K562 (cell line): ENCODE measurements around the gene S100A1. TPM values are rescaled to one million over a fixed set of nuclear protein-coding genes. Genes with fewer than 3 reads are reported as not detected.

Experiments
- JUND ChIP-seq, 2 experiments: IDR thresholded peaks; 2 replicates in 1 of 2; 3 replicates in 1 of 2; pipeline ENCODE4 v1.6.1; 2011; ENCODE audit warnings: borderline replicate concordance in 2 of 2, low read depth in 2 of 2, low read length in 2 of 2, improper control_type of control experiment in 1 of 2, missing biosample characterization in 1 of 2, missing genetic modification characterization in 1 of 2, missing genetic modification reagents in 1 of 2
- ZC3H8 ChIP-seq: fragments of 450-650 bp; IDR thresholded peaks from 2 replicates; pipeline ENCODE4 v1.6.1; 2017
- polyA plus RNA-seq, 8 experiments: library from polyadenylated mRNA; depleted of rRNA in 4 of 8; stranded (reverse) in 5 of 8; unstranded in 3 of 8; fragments of >200 nt; fragmentation: Nextera tagmentation in 2 of 8; fragmentation: Illumina TruSeq in 1 of 8; extraction: Ambion mirVana in 2 of 8; extraction: Trizol in 1 of 8; gene quantifications; 2 replicates each; pipeline versions ENCODE4 v1.2.1 to v1.2.3, GENCODE V29; 2011 to 2014; ENCODE audit warnings: inconsistent platforms in 1 of 8, missing spikeins in 1 of 8
- total RNA-seq, 7 experiments: library from RNA; depleted of rRNA in 6 of 7; stranded (reverse); fragments of >200 nt in 6 of 7; fragmentation: Illumina TruSeq in 2 of 7; extraction: Trizol in 2 of 7; gene quantifications; 2 replicates each; pipeline versions ENCODE4 v1.2.1 to v1.2.3, GENCODE V29; 2011 to 2021; ENCODE audit warnings: low replicate concordance in 1 of 7
- TF ChIP-seq, protein P1 (sequence below): sonication (generic); formaldehyde crosslinking; IDR thresholded peaks from 2 replicates; pipeline ENCODE4 v1.8.1; 2023; ENCODE audit warnings: missing genetic modification reagents, mild to moderate bottlenecking, borderline replicate concordance
- TF ChIP-seq, protein P2 (sequence below): sonication (generic); formaldehyde crosslinking; IDR thresholded peaks from 2 replicates; pipeline ENCODE4 v1.9.0; 2022; ENCODE audit warnings: mild to moderate bottlenecking, missing genetic modification reagents
- TF ChIP-seq, protein P3 (sequence below): fragments of 450-650 bp; formaldehyde crosslinking; IDR thresholded peaks from 2 replicates; pipeline ENCODE4 v1.4.0; 2020; ENCODE audit warnings: mild to moderate bottlenecking, mixed read lengths
- TF ChIP-seq, protein P4 (sequence below): fragments of 450-650 bp; formaldehyde crosslinking; IDR thresholded peaks from 2 replicates; pipeline ENCODE4 v1.4.0; 2020; ENCODE audit warnings: mild to moderate bottlenecking, moderate library complexity

The S100A1 gene
- total and polyA plus RNA-seq, 9 of the 15 experiments (the other 6 are each of a cell fraction or from before 2014, with no cell fraction given) = 0.44 to 30.1 (median 12.7) TPM

DNA sequence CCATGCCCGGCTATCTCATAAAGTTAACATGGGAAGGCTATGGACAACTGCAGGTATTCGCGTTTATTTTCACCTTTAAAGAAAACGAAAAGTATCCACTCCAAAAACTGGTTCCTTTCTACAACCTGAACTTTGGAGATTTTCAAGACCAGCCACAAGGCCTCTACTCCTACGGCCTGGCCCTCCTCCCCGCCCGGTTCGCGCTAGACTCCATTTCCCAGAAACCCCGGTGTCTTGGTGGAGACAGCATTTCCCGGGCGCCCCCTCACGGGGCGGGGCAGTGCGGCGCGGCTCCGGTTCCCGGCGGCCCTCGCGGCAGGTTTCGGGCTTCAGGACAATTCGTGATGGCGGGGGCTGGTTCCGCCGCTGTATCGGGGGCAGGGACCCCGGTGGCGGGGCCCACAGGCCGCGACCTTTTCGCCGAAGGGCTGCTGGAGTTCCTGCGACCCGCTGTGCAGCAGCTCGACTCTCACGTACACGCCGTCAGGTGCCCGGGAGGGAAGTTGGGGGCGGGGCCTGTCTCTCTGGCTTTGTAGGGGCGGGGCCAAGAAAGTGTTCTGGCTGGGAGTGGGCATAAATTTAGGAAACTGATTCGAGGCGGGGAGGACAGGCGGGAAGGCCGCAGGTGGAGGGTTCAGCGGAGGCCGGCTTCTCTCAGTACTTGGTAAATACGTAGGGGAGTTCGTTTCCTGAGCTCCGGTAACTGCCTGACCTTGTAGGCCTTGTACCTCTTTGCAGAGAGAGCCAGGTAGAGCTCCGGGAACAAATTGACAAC is 30.4 kb downstream of the S100A1 start, which contains the start of gene SNAPIN (continued):
- TF ChIP-seq, protein P1, sequence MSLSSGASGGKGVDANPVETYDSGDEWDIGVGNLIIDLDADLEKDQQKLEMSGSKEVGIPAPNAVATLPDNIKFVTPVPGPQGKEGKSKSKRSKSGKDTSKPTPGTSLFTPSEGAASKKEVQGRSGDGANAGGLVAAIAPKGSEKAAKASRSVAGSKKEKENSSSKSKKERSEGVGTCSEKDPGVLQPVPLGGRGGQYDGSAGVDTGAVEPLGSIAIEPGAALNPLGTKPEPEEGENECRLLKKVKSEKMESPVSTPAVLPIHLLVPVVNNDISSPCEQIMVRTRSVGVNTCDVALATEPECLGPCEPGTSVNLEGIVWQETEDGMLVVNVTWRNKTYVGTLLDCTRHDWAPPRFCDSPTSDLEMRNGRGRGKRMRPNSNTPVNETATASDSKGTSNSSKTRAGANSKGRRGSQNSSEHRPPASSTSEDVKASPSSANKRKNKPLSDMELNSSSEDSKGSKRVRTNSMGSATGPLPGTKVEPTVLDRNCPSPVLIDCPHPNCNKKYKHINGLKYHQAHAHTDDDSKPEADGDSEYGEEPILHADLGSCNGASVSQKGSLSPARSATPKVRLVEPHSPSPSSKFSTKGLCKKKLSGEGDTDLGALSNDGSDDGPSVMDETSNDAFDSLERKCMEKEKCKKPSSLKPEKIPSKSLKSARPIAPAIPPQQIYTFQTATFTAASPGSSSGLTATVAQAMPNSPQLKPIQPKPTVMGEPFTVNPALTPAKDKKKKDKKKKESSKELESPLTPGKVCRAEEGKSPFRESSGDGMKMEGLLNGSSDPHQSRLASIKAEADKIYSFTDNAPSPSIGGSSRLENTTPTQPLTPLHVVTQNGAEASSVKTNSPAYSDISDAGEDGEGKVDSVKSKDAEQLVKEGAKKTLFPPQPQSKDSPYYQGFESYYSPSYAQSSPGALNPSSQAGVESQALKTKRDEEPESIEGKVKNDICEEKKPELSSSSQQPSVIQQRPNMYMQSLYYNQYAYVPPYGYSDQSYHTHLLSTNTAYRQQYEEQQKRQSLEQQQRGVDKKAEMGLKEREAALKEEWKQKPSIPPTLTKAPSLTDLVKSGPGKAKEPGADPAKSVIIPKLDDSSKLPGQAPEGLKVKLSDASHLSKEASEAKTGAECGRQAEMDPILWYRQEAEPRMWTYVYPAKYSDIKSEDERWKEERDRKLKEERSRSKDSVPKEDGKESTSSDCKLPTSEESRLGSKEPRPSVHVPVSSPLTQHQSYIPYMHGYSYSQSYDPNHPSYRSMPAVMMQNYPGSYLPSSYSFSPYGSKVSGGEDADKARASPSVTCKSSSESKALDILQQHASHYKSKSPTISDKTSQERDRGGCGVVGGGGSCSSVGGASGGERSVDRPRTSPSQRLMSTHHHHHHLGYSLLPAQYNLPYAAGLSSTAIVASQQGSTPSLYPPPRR (CRISPR knock-in tag) = no peak
- TF ChIP-seq, protein P2, sequence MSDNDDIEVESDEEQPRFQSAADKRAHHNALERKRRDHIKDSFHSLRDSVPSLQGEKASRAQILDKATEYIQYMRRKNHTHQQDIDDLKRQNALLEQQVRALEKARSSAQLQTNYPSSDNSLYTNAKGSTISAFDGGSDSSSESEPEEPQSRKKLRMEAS (CRISPR knock-in tag) = no peak
- TF ChIP-seq, protein P3, sequence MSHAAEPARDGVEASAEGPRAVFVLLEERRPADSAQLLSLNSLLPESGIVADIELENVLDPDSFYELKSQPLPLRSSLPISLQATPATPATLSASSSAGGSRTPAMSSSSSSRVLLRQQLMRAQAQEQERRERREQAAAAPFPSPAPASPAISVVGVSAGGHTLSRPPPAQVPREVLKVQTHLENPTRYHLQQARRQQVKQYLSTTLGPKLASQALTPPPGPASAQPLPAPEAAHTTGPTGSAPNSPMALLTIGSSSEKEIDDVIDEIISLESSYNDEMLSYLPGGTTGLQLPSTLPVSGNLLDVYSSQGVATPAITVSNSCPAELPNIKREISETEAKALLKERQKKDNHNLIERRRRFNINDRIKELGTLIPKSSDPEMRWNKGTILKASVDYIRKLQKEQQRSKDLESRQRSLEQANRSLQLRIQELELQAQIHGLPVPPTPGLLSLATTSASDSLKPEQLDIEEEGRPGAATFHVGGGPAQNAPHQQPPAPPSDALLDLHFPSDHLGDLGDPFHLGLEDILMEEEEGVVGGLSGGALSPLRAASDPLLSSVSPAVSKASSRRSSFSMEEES = no peak
- TF ChIP-seq ZC3H8 = no peak
- TF ChIP-seq, protein P4, sequence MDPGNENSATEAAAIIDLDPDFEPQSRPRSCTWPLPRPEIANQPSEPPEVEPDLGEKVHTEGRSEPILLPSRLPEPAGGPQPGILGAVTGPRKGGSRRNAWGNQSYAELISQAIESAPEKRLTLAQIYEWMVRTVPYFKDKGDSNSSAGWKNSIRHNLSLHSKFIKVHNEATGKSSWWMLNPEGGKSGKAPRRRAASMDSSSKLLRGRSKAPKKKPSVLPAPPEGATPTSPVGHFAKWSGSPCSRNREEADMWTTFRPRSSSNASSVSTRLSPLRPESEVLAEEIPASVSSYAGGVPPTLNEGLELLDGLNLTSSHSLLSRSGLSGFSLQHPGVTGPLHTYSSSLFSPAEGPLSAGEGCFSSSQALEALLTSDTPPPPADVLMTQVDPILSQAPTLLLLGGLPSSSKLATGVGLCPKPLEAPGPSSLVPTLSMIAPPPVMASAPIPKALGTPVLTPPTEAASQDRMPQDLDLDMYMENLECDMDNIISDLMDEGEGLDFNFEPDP = no peak
- 0 out of 2 replicates have a peak, but pooled peaks have one; percentile 39 for TF ChIP-seq JUND (IDR thresholded peaks at IDR 0.05; ENCODE audit: borderline replicate concordance, low read depth, low read length)
- no peak; the same call in 2 of the 3 replicates for TF ChIP-seq JUND (tag; IDR thresholded peaks at IDR 0.05; ENCODE audit: borderline replicate concordance, low read depth, low read length)
